Keratinocyte (primary cell): ENCODE measurements around the gene SLC25A47. TPM values are rescaled to one million over a fixed set of nuclear protein-coding genes. Genes with fewer than 3 reads are reported as not detected.

Experiments used
- DNase-seq: peaks from one replicate; pipeline ENCODE4 v3.0.0-alpha.2; 2011; ENCODE audit warnings: low read depth, missing footprints, low spot score
- FAIRE-seq: peaks from 2 replicates; lab custom pipeline; 2011; peaks lifted over from hg19 to GRCh38; lab: Jason Lieb, UNC
- H2AFZ ChIP-seq: 2 replicates; pipeline ENCODE4 v1.6.0; 2012; ENCODE audit warnings: low read length, control low read depth, inconsistent platforms; ENCODE audit not compliant: control insufficient read depth
- H3K27ac ChIP-seq: 2 replicates; pipeline ENCODE4 v1.5.1; 2011; ENCODE audit warnings: low read length; ENCODE audit not compliant: control insufficient read depth, insufficient read depth
- H3K27me3 ChIP-seq: 3 replicates; pipeline ENCODE4 v1.6.0; 2011; ENCODE audit warnings: low read length; ENCODE audit not compliant: control insufficient read depth, insufficient read depth; ENCODE audit errors: extremely low read depth
- H3K36me3 ChIP-seq, 2 experiments: 2 replicates in 1 of 2; 3 replicates in 1 of 2; pipeline ENCODE4 v1.5.1; 2011; ENCODE audit warnings: low read length in 2 of 2, mild to moderate bottlenecking in 1 of 2; ENCODE audit not compliant: control insufficient read depth in 2 of 2, insufficient read depth in 2 of 2; ENCODE audit errors: extremely low read depth in 1 of 2
- H3K4me1 ChIP-seq: 3 replicates; pipeline ENCODE4 v1.5.1; 2011; ENCODE audit warnings: low read length; ENCODE audit not compliant: control insufficient read depth, insufficient read depth; ENCODE audit errors: extremely low read depth
- H3K4me2 ChIP-seq: 3 replicates; pipeline ENCODE4 v1.6.0; 2011; ENCODE audit warnings: low read depth, low read length; ENCODE audit not compliant: control insufficient read depth, insufficient read depth; ENCODE audit errors: extremely low read depth
- H3K4me3 ChIP-seq, 3 experiments: fragments of 200-600 bp in 1 of 3; sonication (generic) in 1 of 3; 2 replicates in 2 of 3; 3 replicates in 1 of 3; pipeline ENCODE4 v1.5.1; 2011 to 2016; ENCODE audit warnings: low read length in 3 of 3, mild to moderate bottlenecking in 3 of 3, control low read depth in 2 of 3, inconsistent platforms in 1 of 3, low read depth in 1 of 3, mixed read lengths in 1 of 3, mixed run types in 1 of 3, moderate library complexity in 1 of 3; ENCODE audit not compliant: control insufficient read depth in 2 of 3, insufficient read depth in 2 of 3; ENCODE audit errors: extremely low read depth in 1 of 3
- H3K79me2 ChIP-seq: 2 replicates; pipeline ENCODE4 v1.6.0; 2012; ENCODE audit warnings: low read length; ENCODE audit not compliant: control insufficient read depth, insufficient read depth
- H3K9ac ChIP-seq: 3 replicates; pipeline ENCODE4 v1.6.0; 2011; ENCODE audit warnings: low read length; ENCODE audit not compliant: control insufficient read depth, insufficient read depth; ENCODE audit errors: extremely low read depth
- H3K9me1 ChIP-seq: 3 replicates; pipeline ENCODE4 v1.6.0; 2011; ENCODE audit warnings: low read length; ENCODE audit not compliant: control insufficient read depth, insufficient read depth; ENCODE audit errors: extremely low read depth
- H3K9me3 ChIP-seq: 2 replicates; pipeline ENCODE4 v1.5.1; 2012; ENCODE audit warnings: low read depth, low read length; ENCODE audit not compliant: control insufficient read depth
- H4K20me1 ChIP-seq: 3 replicates; pipeline ENCODE4 v1.6.0; 2011; ENCODE audit warnings: low read length; ENCODE audit not compliant: control insufficient read depth, insufficient read depth; ENCODE audit errors: extremely low read depth
- EZH2 ChIP-seq: IDR thresholded peaks from one replicate; pipeline ENCODE4 v1.6.1; 2012; ENCODE audit warnings: inconsistent platforms, mild to moderate bottlenecking, low read length, moderate library complexity
- dilution Hi-C: fragments of 300-500 bp; cut with MboI; formaldehyde crosslinking; loops from one replicate; pipeline ENCODE4 v1.7.0; 2020; ENCODE audit warnings: low sequenced_read_pairs; ENCODE audit not compliant: extremely low pct_ligation_motif_present
- polyA plus RNA-seq, 5 experiments: library from polyadenylated mRNA; depleted of rRNA in 3 of 5; stranded (reverse) in 3 of 5; stranded (forward) in 1 of 5; unstranded in 1 of 5; fragments of >200 nt; gene quantifications; 1 replicate in 1 of 5; 2 replicates in 3 of 5; 3 replicates in 1 of 5; pipeline versions ENCODE4 v1.2.1 to v1.2.3, GENCODE V29; 2011 to 2012; ENCODE audit warnings: missing spikeins in 2 of 5, low read depth in 1 of 5, low replicate concordance in 1 of 5
- TF ChIP-seq, protein P1 (sequence below), 3 experiments: IDR thresholded peaks in 1 of 3; conservative IDR thresholded peaks in 1 of 3; optimal IDR thresholded peaks in 1 of 3; 2 replicates in 2 of 3; 3 replicates in 1 of 3; pipeline versions ENCODE3 to v1.5.1; 2011; ENCODE audit warnings: low read length in 3 of 3, mild to moderate bottlenecking in 3 of 3, moderate library complexity in 2 of 3, control low read depth in 1 of 3, inconsistent platforms in 1 of 3; ENCODE audit not compliant: insufficient read depth in 2 of 3; ENCODE audit errors: extremely low read depth in 1 of 3

The SLC25A47 gene
- polyA plus RNA-seq, 1 donor (not counting 4 experiments of a cell fraction or from before 2014, with no cell fraction given): not detected

GRCh38 chr14:100275214-100275613 lies 47.9 kb upstream of the SLC25A47 start:
- Histone ChIP-seq H3K4me2 (no peak overlapping the region), H3K27me3 (no peaks in the 10 kb centered on the region), H3K36me3 (peaks cover 6 to 10% of the 10 kb centered on the region in 2 experiments), H3K27ac (no peak overlapping the region), H3K79me2 (peaks cover 84% of the 10 kb centered on the region), H3K4me3 (no peak overlapping the region), H3K9ac (no peak overlapping the region), H4K20me1 (no peaks in the 10 kb centered on the region), H3K9me1 (no peaks in the 10 kb centered on the region), H2AFZ (no peak overlapping the region), H3K9me3 (no peaks in the 10 kb centered on the region), H3K4me1 (peaks cover 6% of the 10 kb centered on the region)
- TF ChIP-seq EZH2: no peak
- TF ChIP-seq, protein P1, sequence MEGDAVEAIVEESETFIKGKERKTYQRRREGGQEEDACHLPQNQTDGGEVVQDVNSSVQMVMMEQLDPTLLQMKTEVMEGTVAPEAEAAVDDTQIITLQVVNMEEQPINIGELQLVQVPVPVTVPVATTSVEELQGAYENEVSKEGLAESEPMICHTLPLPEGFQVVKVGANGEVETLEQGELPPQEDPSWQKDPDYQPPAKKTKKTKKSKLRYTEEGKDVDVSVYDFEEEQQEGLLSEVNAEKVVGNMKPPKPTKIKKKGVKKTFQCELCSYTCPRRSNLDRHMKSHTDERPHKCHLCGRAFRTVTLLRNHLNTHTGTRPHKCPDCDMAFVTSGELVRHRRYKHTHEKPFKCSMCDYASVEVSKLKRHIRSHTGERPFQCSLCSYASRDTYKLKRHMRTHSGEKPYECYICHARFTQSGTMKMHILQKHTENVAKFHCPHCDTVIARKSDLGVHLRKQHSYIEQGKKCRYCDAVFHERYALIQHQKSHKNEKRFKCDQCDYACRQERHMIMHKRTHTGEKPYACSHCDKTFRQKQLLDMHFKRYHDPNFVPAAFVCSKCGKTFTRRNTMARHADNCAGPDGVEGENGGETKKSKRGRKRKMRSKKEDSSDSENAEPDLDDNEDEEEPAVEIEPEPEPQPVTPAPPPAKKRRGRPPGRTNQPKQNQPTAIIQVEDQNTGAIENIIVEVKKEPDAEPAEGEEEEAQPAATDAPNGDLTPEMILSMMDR (optimal IDR thresholded peaks at IDR 0.05 in 1 of 3, IDR thresholded peaks at IDR 0.05 in 1 of 3, conservative IDR thresholded peaks at IDR 0.05 in 1 of 3; ENCODE audit: extremely low read depth in 1 of 3, insufficient read depth in 2 of 3, low read length in 3 of 3): no peak
- DNase-seq (no peak), FAIRE-seq (no peak)
- dilution Hi-C loops: no loop called here

- Histone ChIP-seq H3K4me2 (no peak overlapping the region), H3K4me3 (no peak overlapping the region), H3K4me1 (peaks cover 25% of the 10 kb centered on the region), H3K36me3 (peaks cover 6 to 12% of the 10 kb centered on the region in 2 experiments), H3K27ac (no peak overlapping the region), H2AFZ (no peak overlapping the region), H3K79me2 (peaks cover 62% of the 10 kb centered on the region), H4K20me1 (peaks cover 8% of the 10 kb centered on the region), H3K9me1 (peaks cover 6% of the 10 kb centered on the region), H3K9ac (no peak overlapping the region), H3K27me3 (no peaks in the 10 kb centered on the region), H3K9me3 (no peaks in the 10 kb centered on the region)
- DNase-seq: no peak
- dilution Hi-C loops: no loop called here
- TF ChIP-seq, protein P1 (optimal IDR thresholded peaks at IDR 0.05 in 1 of 3, IDR thresholded peaks at IDR 0.05 in 1 of 3, conservative IDR thresholded peaks at IDR 0.05 in 1 of 3; ENCODE audit: extremely low read depth in 1 of 3, insufficient read depth in 2 of 3, low read length in 3 of 3): no peak
- TF ChIP-seq EZH2: no peak
- no peak for FAIRE-seq
Measured at GRCh38 chr14:100278702-100279101, 44.4 kb upstream of the SLC25A47 start.
